HepG2 (cell line): Measurements from ENCODE around the gene ANP32B. TPM values are rescaled to one million over a fixed set of nuclear protein-coding genes. Genes with fewer than 3 reads are reported as not detected.

Source experiments
- CEBPG ChIP-seq: IDR thresholded peaks from 2 replicates; pipeline ENCODE4 v1.6.1; 2016
- DBP ChIP-seq: sonication (generic); formaldehyde crosslinking; IDR thresholded peaks from 2 replicates; pipeline ENCODE4 v1.4.0; 2020; ENCODE audit warnings: missing genetic modification reagents; ENCODE audit errors: not compliant biosample characterization
- ETV6 ChIP-seq: sonication (generic); formaldehyde crosslinking; conservative IDR thresholded peaks from 2 replicates; pipeline ENCODE4 v1.4.0; 2020; ENCODE audit warnings: missing genetic modification reagents
- KAT8 ChIP-seq: IDR thresholded peaks from 2 replicates; pipeline ENCODE4 v1.6.1; 2016; ENCODE audit warnings: missing genetic modification reagents, missing compliant biosample characterization
- PAX8 ChIP-seq: sonication (generic); formaldehyde crosslinking; IDR thresholded peaks from 2 replicates; pipeline ENCODE4 v1.8.0; 2022; ENCODE audit warnings: mild to moderate bottlenecking, missing genetic modification reagents, borderline replicate concordance
- PCBP1 ChIP-seq: fragments of 200-400 bp; formaldehyde crosslinking; IDR thresholded peaks from 2 replicates; pipeline ENCODE4 v1.6.1; 2017; ENCODE audit warnings: mild to moderate bottlenecking, low read depth, low read length, borderline replicate concordance
- SKIL ChIP-seq: sonication (generic); formaldehyde crosslinking; IDR thresholded peaks from 2 replicates; pipeline ENCODE4 v1.8.0; 2022; ENCODE audit warnings: missing genetic modification reagents, mild to moderate bottlenecking, moderate library complexity, borderline replicate concordance
- YEATS2 ChIP-seq: sonication (generic); formaldehyde crosslinking; IDR thresholded peaks from 2 replicates; pipeline ENCODE4 v1.4.0; 2020; ENCODE audit warnings: missing genetic modification reagents, borderline replicate concordance
- ZKSCAN8 ChIP-seq: IDR thresholded peaks from 2 replicates; pipeline ENCODE4 v1.6.1; 2016; ENCODE audit warnings: borderline replicate concordance, missing genetic modification reagents, missing compliant biosample characterization
- ZNF160 ChIP-seq: sonication (generic); formaldehyde crosslinking; IDR thresholded peaks from 2 replicates; pipeline ENCODE4 v1.8.0; 2022; ENCODE audit warnings: mild to moderate bottlenecking, inconsistent platforms, missing genetic modification reagents
- ZNF362 ChIP-seq: sonication (generic); formaldehyde crosslinking; IDR thresholded peaks from 2 replicates; pipeline ENCODE4 v1.4.0; 2020; ENCODE audit warnings: missing genetic modification reagents, mild to moderate bottlenecking, borderline replicate concordance
- ZNF446 ChIP-seq: sonication (generic); formaldehyde crosslinking; IDR thresholded peaks from 2 replicates; pipeline ENCODE4 v1.5.0; 2020; ENCODE audit warnings: mild to moderate bottlenecking, missing genetic modification reagents
- ZNF724P ChIP-seq: sonication (generic); formaldehyde crosslinking; IDR thresholded peaks from 2 replicates; pipeline ENCODE4 v1.8.0; 2022; ENCODE audit warnings: missing genetic modification reagents, borderline replicate concordance
- ZNF878 ChIP-seq: sonication (generic); formaldehyde crosslinking; IDR thresholded peaks from 2 replicates; pipeline ENCODE4 v1.8.1; 2023; ENCODE audit warnings: mild to moderate bottlenecking, missing genetic modification reagents, moderate library complexity
- polyA plus RNA-seq, 8 experiments: library from polyadenylated mRNA; depleted of rRNA in 3 of 8; stranded (reverse) in 7 of 8; unstranded in 1 of 8; fragments of >200 nt; fragmentation: Illumina TruSeq in 4 of 8; extraction: Trizol in 4 of 8; gene quantifications; 2 replicates each; pipeline versions ENCODE4 v1.2.1 to v1.2.3, GENCODE V29; 2011 to 2016; ENCODE audit warnings: low read depth in 4 of 8, missing spikeins in 1 of 8, mixed read lengths in 1 of 8; ENCODE audit not compliant: insufficient read depth in 1 of 8
- total RNA-seq, 5 experiments: library from RNA; depleted of rRNA; stranded (reverse); fragments of >200 nt; fragmentation: Illumina TruSeq; extraction: Trizol; gene quantifications; 2 replicates each; pipeline ENCODE4 v1.2.3, GENCODE V29; 2016; ENCODE audit warnings: low read depth in 1 of 5
- TF ChIP-seq, protein P1 (sequence below): IDR thresholded peaks from 2 replicates; pipeline ENCODE4 v1.6.1; 2016; ENCODE audit warnings: missing biosample characterization, missing genetic modification reagents, low read depth
- TF ChIP-seq, protein P2 (sequence below): sonication (generic); formaldehyde crosslinking; IDR thresholded peaks from 2 replicates; pipeline ENCODE4 v1.4.0; 2020; ENCODE audit warnings: missing genetic modification reagents

The ANP32B gene
- total and polyA plus RNA-seq, 2 of the 13 experiments (the other 11 are each of a cell fraction or from before 2014, with no cell fraction given): 22.1 to 37.5 TPM

- TF ChIP-seq, protein P1, sequence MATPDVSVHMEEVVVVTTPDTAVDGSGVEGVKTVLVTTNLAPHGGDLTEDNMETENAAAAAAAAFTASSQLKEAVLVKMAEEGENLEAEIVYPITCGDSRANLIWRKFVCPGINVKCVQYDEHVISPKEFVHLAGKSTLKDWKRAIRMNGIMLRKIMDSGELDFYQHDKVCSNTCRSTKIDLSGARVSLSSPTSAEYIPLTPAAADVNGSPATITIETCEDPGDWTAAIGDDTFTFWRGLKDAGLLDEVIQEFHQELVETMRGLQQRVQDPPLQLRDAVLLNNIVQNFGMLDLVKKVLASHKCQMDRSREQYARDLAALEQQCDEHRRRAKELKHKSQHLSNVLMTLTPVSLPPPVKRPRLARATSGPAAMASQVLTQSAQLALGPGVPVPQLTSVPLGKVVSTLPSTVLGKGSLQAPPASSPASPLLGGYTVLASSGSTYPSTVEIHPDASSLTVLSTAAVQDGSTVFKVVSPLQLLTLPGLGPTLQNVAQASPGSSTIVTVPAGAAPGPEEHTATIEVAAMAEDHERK (CRISPR knock-in tag): no peak
- TF ChIP-seq ZNF878 (CRISPR knock-in tag) (no peak; the same call in 1 of the 2 replicates), KAT8 (CRISPR knock-in tag) (peak; percentile 40; the same call in 1 of the 2 replicates), YEATS2 (0 out of 2 replicates have a peak, but pooled peaks have one; percentile 18), SKIL (no peak), PCBP1 (no peak), ZNF724P (CRISPR knock-in tag) (no peak; the same call in 1 of the 2 replicates), ZNF446 (CRISPR knock-in tag) (peak; percentile 9; the same call in 1 of the 2 replicates), ZKSCAN8 (CRISPR knock-in tag) (no peak), ZNF160 (CRISPR knock-in tag) (no peak), CEBPG (CRISPR knock-in tag) (peak; percentile 86), DBP (CRISPR knock-in tag) (no peak), ZNF362 (CRISPR knock-in tag) (no peak), ETV6 (CRISPR knock-in tag) (no peak), PAX8 (no peak; the same call in 1 of the 2 replicates)
- TF ChIP-seq, protein P2, sequence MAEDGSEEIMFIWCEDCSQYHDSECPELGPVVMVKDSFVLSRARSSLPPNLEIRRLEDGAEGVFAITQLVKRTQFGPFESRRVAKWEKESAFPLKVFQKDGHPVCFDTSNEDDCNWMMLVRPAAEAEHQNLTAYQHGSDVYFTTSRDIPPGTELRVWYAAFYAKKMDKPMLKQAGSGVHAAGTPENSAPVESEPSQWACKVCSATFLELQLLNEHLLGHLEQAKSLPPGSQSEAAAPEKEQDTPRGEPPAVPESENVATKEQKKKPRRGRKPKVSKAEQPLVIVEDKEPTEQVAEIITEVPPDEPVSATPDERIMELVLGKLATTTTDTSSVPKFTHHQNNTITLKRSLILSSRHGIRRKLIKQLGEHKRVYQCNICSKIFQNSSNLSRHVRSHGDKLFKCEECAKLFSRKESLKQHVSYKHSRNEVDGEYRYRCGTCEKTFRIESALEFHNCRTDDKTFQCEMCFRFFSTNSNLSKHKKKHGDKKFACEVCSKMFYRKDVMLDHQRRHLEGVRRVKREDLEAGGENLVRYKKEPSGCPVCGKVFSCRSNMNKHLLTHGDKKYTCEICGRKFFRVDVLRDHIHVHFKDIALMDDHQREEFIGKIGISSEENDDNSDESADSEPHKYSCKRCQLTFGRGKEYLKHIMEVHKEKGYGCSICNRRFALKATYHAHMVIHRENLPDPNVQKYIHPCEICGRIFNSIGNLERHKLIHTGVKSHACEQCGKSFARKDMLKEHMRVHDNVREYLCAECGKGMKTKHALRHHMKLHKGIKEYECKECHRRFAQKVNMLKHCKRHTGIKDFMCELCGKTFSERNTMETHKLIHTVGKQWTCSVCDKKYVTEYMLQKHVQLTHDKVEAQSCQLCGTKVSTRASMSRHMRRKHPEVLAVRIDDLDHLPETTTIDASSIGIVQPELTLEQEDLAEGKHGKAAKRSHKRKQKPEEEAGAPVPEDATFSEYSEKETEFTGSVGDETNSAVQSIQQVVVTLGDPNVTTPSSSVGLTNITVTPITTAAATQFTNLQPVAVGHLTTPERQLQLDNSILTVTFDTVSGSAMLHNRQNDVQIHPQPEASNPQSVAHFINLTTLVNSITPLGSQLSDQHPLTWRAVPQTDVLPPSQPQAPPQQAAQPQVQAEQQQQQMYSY (CRISPR knock-in tag): peak; percentile 55; the same call in 1 of the 2 replicates
These were observed at the start of gene ANP32B (continued) for GRCh38 chr9:97982683-97983588.
